Umbilical cord (tissue), 2 donors: ENCODE data around the gene RLF. TPM values are rescaled to one million over a fixed set of nuclear protein-coding genes. Genes with fewer than 3 reads are reported as not detected.

Source experiments
- DNase-seq: peaks from one replicate; pipeline ENCODE4 v3.0.0-alpha.2; 2015; ENCODE audit warnings: low spot score
- total RNA-seq: library from RNA; depleted of rRNA; stranded (reverse); fragments of >200 nt; gene quantifications from one replicate; pipeline ENCODE4 v1.2.3, GENCODE V29; 2014; ENCODE audit warnings: low replicate concordance; ENCODE audit not compliant: insufficient read depth

RLF gene
- total RNA-seq, 1 donor from 2014 or later = 73.9 TPM

GRCh38 chr1:40240390-40240789 lies 79.2 kb downstream of the RLF start:
- DNase-seq = no peak

DNA sequence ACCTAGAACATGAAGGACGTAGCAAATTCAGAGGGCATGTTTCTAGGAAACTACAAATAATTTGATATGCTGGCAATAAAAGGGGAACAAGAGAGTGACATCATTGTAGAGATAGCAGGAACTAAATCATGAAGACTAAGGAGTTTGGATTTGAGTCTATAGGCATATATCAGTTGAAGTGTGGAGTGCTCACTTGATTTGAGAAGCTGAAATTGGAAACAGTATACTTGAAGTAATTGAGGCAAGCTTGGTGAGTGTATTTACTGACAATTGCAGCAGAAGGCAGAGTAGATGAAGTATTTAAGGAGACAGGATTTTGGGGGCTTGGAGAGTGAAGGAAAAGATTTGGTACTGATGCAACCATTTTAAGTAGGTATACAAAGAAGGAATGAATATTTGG lies 80.2 kb downstream of the RLF start:
- DNase-seq = no peak

DNA sequence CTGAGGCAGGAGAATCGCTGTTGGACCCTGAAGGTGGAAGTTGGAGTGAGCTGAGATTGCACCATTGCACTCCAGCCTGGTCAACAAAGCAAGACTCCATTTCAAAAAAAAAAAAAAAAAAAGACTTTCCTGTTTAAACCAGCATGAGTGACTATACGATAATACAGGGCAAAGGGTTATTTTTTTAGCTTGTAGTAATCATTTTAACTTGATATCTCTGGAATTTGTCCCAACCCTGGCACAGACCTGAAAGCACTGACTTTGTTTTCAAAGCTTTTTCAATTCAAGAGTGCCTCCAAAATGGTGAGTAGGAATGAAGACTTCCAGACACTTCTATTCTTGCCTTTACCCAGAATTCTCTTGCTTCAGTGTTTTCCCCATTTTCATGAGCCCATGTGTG lies 82.2 kb downstream of the RLF start:
- peak; percentile 4 for DNase-seq

GRCh38 chr1:40244138-40244744 lies 83.1 kb downstream of the RLF start:
- no peak for DNase-seq

GRCh38 chr1:40245686-40246085 lies 84.5 kb downstream of the RLF start:
- DNase-seq = no peak

DNA sequence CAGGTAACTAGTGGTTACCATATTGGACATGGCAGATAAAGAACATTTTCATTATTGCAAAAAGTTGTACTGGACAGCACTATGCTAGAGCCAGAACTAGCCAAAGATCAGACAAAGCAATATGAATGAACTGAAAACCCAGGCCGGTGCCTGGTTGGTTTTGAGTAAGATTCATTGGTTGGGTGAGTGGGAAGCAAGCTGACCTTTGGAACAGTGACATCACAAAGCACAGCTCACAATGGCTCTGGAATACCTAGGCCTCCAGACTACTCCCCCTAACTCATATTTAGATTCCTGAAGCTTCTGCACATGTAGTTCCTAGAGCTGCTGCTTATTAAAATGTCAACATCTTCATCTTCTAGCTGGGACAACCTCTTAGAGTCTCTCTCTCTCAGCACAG lies 86.5 kb downstream of the RLF start, which contains the start of gene TMCO2:
Gene TMCO2 (plus strand): TSS at position 283 of the 400 bp plus-strand sequence. CDS start 57 bp downstream, at position 340.
- no peak for DNase-seq

GRCh38 chr1:40248412-40248811 lies 87.2 kb downstream of the RLF start:
- DNase-seq = no peak

GRCh38 chr1:40251456-40251855 lies 90.3 kb downstream of the RLF start:
- DNase-seq = no peak

DNA sequence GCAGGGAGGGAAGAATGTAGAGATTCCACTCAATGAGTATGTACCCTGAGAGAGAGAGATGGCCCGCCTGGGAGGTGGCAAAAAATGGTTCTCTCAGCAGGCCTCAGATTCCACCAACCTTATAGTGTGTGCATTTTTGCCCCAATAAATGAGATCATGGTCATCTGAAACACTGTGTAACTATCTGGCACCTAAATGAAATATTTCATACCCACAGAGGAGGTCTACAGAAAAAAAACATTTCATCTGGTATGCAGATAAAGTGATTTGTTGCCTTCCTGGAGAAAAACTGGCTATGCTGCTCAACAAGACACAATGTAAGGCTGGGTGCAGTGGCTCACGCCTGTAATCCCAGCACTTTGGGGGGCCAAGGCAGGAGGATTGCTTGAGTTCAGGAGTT lies 91.4 kb downstream of the RLF start:
- no peak for DNase-seq

DNA sequence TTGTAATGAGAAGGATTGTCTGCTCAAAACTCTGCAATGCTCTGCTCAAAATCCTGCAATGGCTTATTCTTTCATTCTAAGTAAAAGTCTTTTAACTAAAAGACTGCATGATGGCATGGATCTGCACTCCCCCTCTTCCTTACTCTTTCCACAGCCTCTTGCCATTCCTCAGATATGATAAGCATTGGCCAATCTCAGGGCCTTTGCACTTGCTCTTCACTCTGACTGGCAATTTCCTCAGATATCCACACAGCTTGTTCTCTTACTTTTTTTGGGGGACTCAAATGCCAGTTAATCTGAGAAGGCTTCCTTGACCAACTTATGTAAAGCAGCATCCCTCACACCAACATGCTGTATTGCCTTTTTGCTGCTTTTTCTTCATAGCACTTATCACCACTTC lies 94.0 kb downstream of the RLF start:
- DNase-seq = no peak

GRCh38 chr1:40256401-40257084 lies 95.4 kb downstream of the RLF start:
- no peak for DNase-seq

DNA sequence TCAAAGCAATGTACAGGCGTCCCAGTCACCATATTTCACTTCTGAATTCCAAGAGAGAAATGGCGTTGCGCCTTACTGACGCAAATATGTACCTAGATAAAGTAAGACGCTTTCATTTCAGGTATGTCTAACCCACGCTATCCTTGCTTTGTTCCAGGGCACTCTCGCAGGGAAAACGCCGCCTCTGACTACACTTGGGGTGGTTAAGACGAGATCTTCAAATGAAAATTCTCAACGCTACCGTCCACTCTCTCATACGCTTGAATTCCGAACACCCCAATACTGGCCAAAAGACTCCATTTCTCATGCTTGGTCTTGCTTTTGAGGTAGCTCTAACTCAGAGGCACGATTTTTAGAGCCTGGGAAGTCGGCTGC lies 96.1 kb downstream of the RLF start:
- DNase-seq = no peak

- DNase-seq = peak; percentile 98
Measured at GRCh38 chr1:40257688-40258444, 96.7 kb downstream of the RLF start, which contains the start of gene ZMPSTE24. ZMPSTE24 (plus strand) TSS chr1:40258236; CDS start chr1:40258272, 36 bp downstream.

DNA sequence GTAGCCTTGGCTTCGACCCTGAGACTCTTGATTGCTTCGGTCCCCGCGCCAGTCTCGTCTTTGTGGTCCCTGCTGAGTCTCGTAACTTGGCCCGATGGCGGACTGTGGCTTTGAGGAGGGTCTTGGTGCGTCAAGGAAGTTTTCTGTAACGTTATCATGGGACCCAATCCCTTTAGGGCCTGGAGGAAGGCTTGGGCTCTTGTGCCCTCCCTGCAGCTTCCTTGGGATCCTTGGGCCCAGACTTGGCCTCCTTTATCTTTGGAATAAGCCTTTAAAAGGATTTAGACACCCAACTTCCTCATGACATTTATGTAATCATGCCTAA lies 97.2 kb downstream of the RLF start:
- peak; percentile 38 for DNase-seq

DNA sequence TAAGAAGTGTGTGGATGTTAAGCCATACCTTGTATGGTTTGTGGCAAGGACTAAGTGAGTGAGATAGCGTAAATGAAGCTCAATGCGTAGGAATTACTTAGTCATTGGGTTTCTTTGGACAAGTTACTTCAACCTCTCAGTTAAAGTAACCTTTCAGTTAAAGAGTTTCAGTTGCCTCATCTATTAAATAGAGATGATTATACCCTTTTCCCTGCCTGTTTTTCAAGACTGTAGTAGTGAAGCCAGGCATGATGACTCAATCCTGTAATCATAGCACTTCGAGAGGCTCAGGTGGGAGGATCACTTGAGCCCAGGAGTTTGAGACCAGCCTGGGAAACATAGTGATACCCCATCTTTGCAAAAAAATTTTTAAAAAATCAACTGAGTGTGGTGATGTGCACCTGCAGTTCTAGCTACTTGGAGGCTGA lies 103.2 kb downstream of the RLF start:
- DNase-seq = no peak

DNA sequence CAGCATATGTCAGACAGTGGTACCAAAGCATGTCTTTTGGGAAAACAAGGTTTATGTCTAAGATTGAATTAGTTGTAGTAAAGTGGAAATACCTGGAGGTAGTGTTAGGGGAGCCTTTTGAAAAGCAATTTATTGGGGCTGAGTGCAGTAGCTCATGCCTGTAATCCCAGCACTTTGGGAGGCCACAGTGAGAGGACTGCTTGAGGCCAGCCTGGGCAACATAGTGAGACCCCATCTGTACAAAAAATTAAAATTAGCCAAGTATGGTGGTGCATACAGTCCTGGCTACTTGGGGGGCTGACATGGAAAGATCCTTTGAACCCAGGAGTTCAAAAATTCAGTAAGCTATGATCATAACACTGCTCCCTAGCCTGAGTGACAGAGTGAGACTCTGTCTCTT lies 104.1 kb downstream of the RLF start:
- DNase-seq = no peak

DNA sequence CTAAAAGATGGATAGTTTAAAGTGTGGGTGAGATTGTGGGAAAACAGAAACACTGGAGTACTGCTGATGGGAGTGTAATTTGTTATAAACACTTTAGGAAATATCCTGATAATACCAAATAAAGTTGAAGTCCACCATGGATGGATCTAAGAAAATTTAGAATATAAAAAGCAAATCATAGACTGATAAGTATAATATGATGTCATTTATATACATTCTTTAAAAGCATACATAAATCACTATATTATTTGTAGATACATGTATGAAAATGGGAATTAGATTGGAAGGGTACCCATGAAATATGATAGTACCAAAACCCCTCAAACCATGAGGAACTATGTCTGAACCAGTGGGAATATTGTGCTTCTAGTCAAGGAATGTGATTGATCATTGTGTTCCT lies 104.7 kb downstream of the RLF start:
- no peak for DNase-seq

- DNase-seq = no peak
Measured at GRCh38 chr1:40266786-40267535, 105.8 kb downstream of the RLF start.

GRCh38 chr1:40267767-40268187 lies 106.6 kb downstream of the RLF start:
- DNase-seq = peak; percentile 77

DNA sequence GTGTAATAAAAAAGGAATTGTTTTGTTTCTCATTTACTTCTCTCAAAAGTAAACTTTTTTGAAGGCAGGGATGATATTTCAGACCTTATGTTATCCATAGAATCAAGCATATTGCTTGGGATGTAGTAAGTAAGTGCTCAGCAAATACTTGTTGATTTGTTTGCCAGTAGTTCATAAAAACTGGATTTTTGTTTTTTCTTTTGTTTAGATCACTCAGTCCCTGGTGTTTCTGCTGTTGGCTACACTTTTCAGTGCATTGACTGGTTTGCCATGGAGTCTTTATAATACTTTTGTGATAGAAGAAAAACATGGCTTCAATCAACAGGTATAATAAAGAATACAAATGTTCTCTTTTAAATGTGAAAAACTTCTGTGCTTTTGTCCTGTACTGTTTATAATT lies 107.0 kb downstream of the RLF start:
- DNase-seq = no peak

DNA sequence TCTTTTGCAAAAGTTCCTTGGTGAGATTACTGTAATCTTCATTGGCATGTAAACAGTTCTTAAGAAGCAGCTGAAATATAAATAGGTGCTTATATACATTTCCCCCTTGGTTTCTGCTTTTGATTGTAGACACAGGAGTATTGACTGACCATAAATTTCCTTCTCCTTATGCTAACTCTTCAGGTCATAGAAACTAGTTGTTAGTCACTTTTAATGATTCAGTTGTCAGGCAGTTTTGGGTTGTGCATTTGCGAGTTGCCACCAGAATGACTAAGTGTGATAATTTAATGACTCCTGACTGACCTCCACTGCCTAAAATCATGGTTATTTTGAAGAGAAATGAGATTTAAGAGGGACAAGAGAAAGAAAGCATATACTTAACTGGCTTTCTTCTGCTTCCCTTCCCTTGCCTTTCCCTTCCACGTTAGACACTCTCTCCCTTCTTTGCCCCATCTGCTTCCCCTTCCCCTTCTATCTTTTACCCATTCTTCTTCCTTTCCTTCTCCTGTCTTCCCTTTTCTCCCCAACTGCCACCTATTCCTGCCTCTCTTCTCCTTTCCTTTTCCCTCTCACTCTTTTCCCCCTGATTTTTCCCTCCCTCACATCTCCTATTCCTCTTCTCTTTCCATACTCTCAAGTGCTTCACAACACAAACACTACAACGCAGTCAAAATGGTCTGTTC lies 109.1 kb downstream of the RLF start:
- no peak for DNase-seq
